GM23338 (cell line): Measurements from ENCODE around the gene SLC4A9.

ENCODE experiments used
- EZH2 ChIP-seq: fragments of 200-600 bp; sonication (generic); IDR thresholded peaks from one replicate; pipeline ENCODE4 v1.8.0; 2017; ENCODE audit warnings: antibody characterized with exemption, mild to moderate bottlenecking, low read depth; ENCODE audit not compliant: unreplicated experiment
- EZH2phosphoT487 ChIP-seq: fragments of 200-600 bp; sonication (generic); IDR thresholded peaks from one replicate; pipeline ENCODE4 v1.8.1; 2018; ENCODE audit warnings: antibody characterized with exemption; ENCODE audit not compliant: unreplicated experiment
- POLR2AphosphoS5 ChIP-seq: IDR thresholded peaks from 2 replicates; pipeline ENCODE4 v1.6.1; 2016; ENCODE audit warnings: antibody characterized with exemption, low read depth
- TF ChIP-seq, protein P1 (sequence below), 2 experiments: fragments of 200-600 bp in 1 of 2; sonication (generic) in 1 of 2; conservative IDR thresholded peaks; 2 replicates each; pipeline versions ENCODE4 v1.5.1 to v1.6.1; 2016 to 2017; ENCODE audit warnings: antibody characterized with exemption in 2 of 2, low read depth in 2 of 2, mild to moderate bottlenecking in 2 of 2, moderate library complexity in 1 of 2
- TF ChIP-seq, protein P2 (sequence below): fragments of 250-450 bp; sonication (Bioruptor Pico); IDR thresholded peaks from 2 replicates; pipeline ENCODE4 v1.5.0; 2020; ENCODE audit warnings: mild to moderate bottlenecking, moderate library complexity

DNA sequence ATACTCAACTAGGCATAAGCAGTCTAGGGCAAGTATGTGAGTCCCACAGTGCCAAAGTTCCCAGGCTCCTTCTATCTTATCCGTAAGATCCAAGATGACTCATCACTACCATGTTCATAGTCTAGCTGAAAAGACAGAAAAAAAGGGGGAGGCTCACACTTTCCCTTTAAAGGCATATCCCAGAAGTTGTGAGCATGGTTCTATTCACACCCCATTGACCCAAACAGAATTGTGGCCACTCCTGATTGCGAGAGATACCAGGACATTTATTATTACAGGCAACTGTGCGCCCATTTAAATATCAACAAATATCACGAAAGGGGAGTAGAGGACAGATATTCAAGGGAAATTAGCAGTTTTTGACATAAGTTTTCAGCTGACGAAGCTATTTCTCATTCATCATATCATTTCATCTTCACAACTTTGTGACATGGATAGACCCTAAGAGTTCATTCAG, 49.0 kb upstream of the SLC4A9 start:
- TF ChIP-seq, protein P1, sequence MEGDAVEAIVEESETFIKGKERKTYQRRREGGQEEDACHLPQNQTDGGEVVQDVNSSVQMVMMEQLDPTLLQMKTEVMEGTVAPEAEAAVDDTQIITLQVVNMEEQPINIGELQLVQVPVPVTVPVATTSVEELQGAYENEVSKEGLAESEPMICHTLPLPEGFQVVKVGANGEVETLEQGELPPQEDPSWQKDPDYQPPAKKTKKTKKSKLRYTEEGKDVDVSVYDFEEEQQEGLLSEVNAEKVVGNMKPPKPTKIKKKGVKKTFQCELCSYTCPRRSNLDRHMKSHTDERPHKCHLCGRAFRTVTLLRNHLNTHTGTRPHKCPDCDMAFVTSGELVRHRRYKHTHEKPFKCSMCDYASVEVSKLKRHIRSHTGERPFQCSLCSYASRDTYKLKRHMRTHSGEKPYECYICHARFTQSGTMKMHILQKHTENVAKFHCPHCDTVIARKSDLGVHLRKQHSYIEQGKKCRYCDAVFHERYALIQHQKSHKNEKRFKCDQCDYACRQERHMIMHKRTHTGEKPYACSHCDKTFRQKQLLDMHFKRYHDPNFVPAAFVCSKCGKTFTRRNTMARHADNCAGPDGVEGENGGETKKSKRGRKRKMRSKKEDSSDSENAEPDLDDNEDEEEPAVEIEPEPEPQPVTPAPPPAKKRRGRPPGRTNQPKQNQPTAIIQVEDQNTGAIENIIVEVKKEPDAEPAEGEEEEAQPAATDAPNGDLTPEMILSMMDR (conservative IDR thresholded peaks at IDR 0.05; ENCODE audit: low read depth in 2 of 2), result no peak
- TF ChIP-seq, protein P2, sequence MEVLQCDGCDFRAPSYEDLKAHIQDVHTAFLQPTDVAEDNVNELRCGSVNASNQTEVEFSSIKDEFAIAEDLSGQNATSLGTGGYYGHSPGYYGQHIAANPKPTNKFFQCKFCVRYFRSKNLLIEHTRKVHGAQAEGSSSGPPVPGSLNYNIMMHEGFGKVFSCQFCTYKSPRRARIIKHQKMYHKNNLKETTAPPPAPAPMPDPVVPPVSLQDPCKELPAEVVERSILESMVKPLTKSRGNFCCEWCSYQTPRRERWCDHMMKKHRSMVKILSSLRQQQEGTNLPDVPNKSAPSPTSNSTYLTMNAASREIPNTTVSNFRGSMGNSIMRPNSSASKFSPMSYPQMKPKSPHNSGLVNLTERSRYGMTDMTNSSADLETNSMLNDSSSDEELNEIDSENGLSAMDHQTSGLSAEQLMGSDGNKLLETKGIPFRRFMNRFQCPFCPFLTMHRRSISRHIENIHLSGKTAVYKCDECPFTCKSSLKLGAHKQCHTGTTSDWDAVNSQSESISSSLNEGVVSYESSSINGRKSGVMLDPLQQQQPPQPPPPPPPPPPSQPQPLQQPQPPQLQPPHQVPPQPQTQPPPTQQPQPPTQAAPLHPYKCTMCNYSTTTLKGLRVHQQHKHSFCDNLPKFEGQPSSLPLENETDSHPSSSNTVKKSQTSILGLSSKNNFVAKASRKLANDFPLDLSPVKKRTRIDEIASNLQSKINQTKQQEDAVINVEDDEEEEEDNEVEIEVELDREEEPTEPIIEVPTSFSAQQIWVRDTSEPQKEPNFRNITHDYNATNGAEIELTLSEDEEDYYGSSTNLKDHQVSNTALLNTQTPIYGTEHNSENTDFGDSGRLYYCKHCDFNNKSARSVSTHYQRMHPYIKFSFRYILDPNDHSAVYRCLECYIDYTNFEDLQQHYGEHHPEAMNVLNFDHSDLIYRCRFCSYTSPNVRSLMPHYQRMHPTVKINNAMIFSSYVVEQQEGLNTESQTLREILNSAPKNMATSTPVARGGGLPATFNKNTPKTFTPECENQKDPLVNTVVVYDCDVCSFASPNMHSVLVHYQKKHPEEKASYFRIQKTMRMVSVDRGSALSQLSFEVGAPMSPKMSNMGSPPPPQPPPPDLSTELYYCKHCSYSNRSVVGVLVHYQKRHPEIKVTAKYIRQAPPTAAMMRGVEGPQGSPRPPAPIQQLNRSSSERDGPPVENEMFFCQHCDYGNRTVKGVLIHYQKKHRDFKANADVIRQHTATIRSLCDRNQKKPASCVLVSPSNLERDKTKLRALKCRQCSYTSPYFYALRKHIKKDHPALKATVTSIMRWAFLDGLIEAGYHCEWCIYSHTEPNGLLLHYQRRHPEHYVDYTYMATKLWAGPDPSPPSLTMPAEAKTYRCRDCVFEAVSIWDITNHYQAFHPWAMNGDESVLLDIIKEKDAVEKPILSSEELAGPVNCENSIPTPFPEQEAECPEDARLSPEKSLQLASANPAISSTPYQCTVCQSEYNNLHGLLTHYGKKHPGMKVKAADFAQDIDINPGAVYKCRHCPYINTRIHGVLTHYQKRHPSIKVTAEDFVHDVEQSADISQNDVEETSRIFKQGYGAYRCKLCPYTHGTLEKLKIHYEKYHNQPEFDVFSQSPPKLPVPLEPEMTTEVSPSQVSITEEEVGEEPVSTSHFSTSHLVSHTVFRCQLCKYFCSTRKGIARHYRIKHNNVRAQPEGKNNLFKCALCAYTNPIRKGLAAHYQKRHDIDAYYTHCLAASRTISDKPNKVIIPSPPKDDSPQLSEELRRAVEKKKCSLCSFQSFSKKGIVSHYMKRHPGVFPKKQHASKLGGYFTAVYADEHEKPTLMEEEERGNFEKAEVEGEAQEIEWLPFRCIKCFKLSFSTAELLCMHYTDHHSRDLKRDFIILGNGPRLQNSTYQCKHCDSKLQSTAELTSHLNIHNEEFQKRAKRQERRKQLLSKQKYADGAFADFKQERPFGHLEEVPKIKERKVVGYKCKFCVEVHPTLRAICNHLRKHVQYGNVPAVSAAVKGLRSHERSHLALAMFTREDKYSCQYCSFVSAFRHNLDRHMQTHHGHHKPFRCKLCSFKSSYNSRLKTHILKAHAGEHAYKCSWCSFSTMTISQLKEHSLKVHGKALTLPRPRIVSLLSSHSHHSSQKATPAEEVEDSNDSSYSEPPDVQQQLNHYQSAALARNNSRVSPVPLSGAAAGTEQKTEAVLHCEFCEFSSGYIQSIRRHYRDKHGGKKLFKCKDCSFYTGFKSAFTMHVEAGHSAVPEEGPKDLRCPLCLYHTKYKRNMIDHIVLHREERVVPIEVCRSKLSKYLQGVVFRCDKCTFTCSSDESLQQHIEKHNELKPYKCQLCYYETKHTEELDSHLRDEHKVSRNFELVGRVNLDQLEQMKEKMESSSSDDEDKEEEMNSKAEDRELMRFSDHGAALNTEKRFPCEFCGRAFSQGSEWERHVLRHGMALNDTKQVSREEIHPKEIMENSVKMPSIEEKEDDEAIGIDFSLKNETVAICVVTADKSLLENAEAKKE, result no peak
- TF ChIP-seq EZH2phosphoT487, result no peak
- TF ChIP-seq EZH2, result no peak
- no peak for TF ChIP-seq POLR2AphosphoS5
